Fibroblast of skin of scalp (primary cell): ENCODE results near the gene FBXO22. TPM values are rescaled to one million over a fixed set of nuclear protein-coding genes. Genes with fewer than 3 reads are reported as not detected.
"Not testable (repeated sequence)": the region's sequence is repeated elsewhere in the genome, so short reads cannot be mapped to it uniquely, and the experiment has no call there.

ENCODE experiments used
- DNase-seq: peaks from one replicate; pipeline ENCODE4 v3.0.0-alpha.2; 2013
- polyA plus RNA-seq, 2 experiments: library from polyadenylated mRNA; unstranded; fragments of 120-200 nt; gene quantifications; one replicate each; pipeline ENCODE4 v1.2.1, GENCODE V29; 2013; ENCODE audit not compliant: insufficient read length in 2 of 2

Gene FBXO22
- polyA plus RNA-seq (2013, experiment 1 of 2; ENCODE audit: insufficient read length): 44.0 TPM
- 49.1 TPM for polyA plus RNA-seq (2013, experiment 2 of 2; ENCODE audit: insufficient read length)

DNA sequence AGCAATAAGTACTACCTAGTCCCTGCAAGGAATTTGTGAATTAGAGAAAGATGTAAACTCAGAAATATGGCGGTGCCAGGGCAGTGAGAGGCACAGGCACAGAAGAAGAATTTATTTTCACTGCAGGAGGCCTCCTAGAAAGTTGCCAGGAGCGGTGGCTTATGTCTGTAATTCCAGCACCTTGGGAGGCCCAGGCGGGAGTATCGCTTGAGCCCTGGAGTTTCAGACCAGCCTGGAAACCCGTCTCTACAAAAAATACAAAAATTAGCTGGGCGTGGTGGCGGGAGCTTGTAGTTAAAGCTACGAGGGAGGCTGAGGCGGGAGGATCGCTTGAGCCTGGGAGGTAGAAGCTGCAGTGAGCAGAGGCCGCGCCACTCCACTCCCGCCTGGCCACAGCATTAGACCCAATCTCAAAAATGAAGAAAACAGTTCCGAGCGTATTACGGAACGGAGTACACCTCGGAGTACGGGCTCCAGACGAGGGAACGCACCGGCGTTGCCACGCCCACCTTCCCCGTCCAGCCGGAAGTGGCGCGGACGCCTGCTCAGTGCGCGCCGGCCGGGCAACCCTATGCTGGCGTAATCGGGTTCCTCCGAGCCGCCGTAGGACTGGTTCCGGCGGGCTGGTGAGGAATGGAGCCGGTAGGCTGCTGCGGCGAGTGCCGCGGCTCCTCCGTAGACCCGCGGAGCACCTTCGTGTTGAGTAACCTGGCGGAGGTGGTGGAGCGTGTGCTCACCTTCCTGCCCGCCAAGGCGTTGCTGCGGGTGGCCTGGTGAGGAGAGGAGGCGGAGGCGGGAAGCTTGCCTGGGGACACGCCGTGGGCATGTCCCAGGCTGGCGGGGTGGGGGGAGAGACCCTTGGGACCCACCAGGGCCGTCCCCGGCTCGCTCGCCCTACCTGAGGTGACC, at the start of gene FBXO22:
TSS of gene FBXO22 (plus strand) at position 548 of the 909 bp plus-strand sequence. CDS start at position 634, 86 bp downstream.
- peak; percentile 90 for DNase-seq

DNA sequence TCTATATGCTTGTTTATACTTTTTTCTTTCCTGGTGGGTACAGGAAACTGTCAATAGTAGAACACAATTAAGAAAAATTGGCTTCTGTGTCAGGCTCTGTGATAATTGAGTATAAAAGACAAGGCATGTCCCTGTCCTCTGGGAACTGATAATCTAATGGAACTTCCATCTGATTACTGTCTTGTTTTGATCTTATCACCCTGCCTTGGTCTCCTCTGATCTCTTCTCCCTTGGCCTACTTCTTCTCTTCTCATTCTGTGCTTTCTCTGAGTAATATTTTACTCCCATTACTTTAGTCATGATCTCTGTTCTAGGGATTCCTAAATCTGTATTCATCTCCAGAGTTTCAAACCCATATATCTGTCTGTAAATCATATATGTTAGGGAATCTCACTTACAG, 45.8 kb upstream of the FBXO22 start:
- no peak for DNase-seq

DNA sequence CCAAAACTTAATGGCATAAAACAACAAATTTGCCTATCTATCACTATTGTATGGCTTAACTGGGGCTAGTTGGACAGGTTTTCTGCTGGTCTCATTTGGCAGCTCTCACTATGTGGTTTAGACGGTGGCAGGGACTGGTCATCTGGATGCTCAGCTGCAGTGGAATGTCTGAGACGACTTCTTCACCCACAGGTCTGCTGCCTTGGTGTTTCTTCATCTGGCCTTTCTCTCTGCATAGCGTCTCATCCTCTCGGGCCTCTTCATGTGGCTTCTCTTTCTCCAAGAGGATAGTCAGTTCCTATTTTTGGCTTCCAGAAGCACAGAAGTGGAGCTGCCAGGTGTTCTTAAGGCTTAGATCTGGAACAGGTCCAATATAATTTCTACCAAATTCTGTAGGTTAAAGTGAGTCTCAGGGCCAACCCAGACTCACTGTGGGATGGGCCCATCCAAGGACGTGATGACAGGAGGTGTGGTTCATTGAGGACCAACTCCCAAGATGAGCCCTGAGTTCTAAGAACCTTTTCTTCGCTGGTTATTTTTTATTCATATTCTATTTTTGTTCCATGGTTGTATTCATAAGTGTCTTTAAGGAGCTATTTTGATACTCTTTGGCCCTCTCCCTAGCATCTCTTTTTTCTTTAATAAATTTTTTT, 41.8 kb upstream of the FBXO22 start:
- DNase-seq: no peak

DNA sequence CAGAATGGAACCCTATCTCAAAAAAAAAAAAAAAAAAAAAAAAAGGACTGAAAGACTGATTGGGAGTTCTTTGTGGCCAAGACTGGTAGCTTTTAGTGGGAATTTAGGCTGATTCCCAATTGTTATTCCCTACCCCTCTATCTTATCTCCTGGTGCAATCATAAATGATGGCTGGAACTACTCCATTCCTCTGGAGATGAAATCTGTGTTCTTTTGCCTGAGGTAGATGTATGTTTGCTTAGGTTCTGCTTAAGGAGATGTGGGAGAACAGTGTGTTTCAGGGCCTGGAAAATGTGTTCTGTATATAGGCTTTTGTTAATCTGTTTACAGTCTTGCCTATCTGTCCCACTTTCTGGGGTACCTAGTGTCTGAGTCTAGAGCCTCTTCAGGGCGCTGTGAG, 40.9 kb upstream of the FBXO22 start:
- DNase-seq: no peak

DNA sequence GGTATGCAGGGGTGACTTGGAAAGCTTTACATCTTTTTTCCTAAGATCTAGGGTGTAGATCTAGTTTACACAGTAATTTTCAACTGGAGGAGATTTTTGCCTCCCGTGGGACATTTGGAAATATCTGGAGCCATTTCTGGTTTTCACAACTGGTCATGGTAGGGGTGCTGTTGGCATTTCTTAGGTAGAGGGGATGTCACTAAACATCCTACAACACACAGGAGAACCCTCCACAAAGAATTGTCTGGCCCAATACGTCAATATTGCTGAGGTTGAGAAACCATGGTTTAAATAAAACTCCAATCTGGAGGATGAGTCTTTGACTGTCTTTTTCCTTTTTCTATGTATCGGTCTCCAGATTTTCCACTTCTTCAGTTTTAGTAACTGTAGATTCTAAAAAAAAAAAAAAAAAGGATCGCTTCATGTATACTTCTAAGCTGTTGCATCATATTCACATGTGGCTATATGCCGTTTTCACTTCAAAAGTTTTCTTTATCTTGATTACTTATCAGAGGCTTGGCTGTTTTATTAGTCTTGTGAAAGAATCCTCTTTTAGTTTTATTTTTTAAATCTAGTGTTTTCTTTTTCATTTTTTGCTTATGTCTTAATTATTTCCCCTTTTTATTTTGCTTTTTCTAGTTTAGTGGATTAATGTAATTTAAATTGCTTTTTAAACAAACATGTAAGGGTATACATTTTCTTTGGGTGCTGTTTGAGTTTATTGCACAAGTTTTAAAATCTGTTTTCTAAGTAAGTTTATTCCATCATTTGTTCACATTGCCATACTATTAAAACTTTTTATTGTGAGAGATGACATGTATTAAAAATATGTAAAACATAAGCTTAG, 39.2 kb upstream of the FBXO22 start:
- no peak for DNase-seq

DNA sequence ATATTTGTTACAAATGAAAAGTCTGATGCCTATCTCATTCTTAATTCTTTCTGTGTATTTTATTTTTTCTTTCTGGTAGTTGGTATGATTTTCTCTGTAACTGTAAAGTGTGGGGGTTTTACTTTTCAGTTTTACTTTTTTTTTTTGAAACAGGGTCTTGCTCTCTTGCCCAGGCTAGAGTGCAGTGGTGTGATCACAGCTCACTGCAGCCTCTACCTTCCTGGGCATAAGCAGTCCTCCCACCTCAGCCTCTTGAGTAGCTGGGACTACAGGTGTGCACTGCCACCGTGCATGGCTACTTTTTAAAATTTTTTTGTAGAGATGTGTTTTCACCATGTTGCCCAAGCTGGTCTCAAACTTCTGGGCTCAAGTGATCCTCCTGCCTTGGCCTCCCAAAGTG, 37.6 kb upstream of the FBXO22 start:
- DNase-seq: not testable (repeated sequence)

DNA sequence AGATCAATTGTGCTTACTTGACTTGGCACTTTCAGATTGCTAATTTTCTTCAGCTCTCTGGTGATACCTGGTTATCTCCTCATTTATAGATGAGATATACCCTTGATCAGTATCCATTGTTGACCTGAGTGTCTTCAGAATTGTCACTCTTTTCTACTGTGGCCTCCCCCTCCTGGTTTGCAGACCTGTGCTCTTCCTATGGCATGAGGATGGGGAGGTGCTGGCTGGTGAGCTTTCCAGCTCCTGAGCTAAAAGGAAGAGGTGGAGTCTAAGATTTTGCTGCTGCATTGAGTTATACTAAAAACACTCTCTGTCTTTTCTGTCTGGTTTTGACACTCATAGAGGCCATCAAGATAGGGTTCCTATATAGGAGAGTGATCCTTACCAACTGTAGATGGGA, 36.8 kb upstream of the FBXO22 start:
- no peak for DNase-seq

DNA sequence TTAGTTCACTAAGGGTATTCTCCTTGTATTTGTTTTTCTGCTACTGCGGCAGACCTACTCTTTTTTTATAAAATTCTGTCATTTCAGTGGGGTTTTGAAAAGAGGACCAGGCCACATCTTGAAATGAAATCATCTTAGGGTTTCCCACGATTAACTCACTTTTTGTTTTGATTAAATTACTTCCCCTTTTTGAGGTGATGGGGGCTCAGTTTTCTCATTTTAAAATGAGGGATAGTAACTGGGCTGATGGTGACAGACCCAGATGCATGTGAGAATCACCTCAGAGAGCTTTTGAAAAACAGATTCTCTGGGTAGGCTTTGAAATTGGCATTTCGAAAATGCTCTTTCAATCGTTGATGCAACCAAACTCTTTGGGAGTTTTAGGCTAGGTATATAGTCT, 36.2 kb upstream of the FBXO22 start:
- DNase-seq: no peak

DNA sequence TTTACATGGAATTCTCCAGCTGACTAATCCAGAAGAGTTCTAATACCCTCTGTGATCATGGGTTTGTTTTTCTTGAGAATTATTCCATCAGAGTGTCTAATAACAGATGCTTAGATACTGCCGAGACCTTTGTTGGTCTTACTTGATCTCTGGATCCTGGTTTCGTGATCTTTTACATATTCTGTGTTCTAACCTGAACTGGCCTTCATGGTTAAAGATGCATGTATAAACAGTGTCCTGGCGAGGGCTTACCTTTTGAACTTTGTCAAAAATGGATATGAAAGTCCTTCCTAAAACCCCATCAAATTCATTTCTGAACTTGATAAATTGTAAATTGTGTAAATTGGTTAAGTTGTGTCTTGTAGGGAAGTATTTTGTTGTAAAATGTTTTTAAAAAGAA, 35.7 kb upstream of the FBXO22 start:
- no peak for DNase-seq

DNA sequence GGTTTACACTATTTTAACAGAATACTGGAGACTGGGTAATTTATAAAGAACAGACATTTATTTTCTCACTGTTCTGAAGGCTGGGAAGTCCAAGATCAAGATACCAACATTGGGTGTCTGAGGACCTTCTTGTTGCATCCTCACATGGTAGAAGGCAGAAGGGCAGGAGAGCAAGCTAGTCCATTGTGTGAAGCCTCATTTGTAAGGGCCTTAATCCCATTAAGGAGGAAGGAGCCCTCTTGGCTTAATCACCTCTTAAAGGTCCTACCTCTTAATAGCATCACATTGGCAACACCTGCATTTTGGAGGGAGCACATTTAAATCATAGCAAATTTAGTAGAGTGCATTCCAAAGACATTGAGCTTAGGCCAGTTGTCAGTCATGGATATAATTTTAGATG, 34.2 kb upstream of the FBXO22 start:
- no peak for DNase-seq

DNA sequence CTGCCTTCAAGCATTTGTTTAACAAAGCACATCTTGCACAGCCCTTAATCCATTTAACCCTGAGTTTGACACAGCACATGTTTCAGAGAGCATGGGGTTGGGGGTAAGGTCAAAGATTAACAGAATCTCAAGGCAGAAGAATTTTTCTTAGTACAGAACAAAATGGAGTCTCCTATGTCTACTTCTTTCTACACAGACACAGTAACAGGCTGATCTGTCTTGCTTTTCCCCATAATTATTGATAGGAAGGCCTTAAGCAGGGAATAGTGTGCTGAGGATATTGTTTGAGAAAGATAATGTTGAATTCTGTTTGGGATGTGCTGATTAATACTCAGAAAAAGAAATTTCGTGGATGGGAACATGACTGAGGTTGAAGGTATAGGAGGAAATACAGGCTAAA, 32.1 kb upstream of the FBXO22 start:
- not testable (repeated sequence) for DNase-seq

DNA sequence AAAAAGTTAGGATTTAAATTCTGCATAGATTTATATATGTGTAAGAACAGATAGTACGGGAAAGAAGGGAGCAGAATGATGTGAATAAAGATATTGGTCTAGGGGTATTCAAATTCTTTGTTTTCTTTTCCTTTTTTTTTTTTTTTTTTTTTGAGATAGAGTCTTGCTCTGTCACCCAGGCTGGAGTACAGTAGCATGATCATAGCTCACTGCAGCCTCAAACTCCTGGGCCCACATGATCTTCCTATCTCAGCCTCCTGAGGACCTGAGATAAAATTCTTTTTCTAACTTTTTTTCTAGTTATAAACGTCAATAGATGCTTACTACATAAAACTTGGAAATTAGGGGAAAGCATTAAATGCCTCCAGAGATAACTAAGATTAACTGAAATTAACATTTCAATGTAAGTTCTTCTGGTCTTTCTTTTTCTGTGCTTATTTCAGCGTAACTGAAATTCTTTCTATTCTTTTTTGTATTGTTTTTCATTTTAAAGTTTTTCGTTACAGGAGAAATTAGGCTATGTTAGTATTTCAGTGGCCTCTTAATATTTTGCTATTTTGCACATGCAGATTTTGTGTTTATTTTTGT, 31.2 kb upstream of the FBXO22 start:
- no peak for DNase-seq

DNA sequence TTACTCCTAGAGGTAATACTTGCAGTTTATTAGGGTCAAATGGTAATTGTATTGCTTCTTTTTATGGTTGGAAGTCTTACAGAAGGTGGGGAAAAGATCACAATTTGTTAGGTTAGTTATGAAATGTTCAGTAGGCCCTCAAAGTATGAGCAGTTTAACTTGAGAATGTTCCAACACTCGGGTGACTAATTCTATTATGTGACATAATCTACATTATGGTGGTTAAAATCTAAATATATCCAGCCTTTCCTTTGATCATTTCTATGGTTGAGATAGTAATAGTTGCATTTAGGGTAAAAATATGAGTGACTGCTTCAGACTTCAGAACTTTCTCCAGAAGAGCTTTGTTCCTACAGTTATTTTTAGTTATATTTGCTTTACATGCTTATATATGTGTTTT, 19.6 kb upstream of the FBXO22 start:
- DNase-seq: peak; percentile 51

DNA sequence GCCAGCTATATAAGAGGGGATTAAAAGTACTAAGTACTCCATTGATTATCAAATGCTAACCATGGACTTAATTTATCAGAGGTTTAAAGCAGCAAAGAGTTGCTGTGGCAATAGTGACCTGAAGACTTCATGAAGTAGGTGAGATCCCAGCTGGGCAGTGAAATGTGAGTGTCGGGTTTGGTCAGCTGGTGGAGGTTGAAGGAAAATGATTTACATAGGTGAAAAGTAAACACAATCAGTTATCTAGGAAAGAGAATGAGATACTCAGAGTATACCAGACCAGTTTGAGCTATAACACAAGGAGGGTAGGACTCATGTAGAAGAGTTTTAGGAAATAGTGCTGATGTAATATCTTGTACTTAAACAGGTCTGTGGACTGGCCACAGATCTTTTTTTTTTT, 16.5 kb upstream of the FBXO22 start:
- DNase-seq: no peak

DNA sequence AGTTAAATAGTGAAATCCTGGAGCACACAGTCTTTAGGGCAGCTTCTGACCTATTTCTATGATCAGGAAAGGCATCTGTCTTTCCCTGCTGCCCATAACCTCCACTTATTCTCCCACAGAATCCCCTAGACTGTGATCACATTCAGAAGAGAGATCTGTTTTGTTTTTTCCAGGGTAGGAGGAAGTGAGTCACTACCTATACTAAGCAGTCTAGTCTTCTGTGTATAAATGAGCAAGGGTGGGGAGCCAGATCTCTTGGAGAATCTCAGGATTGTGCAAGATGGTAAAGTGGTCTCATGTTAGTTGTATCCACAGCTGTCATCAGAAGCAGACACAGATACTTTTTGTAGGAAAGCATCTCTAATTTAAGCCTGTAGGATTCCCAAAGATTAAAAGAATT, 11.8 kb upstream of the FBXO22 start:
- peak; percentile 85 for DNase-seq

DNA sequence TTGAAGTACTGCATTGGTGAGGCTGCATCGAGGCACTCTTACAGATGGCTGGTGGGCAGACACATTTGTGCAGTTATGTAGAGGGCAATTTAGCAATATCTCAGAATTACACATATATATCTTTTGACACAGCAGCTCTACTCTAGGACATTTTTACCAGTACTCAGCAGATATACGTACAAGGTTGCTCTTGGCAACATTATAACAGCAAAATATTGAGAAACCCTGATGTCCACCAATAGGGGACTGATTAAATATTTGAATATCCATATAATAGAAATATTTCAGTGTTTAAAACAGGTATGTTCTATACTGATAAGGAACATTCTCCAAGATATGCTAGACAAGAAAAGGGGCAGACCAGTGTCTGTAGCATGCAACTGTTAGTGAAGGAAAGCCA, 7.9 kb upstream of the FBXO22 start:
- DNase-seq: no peak

DNA sequence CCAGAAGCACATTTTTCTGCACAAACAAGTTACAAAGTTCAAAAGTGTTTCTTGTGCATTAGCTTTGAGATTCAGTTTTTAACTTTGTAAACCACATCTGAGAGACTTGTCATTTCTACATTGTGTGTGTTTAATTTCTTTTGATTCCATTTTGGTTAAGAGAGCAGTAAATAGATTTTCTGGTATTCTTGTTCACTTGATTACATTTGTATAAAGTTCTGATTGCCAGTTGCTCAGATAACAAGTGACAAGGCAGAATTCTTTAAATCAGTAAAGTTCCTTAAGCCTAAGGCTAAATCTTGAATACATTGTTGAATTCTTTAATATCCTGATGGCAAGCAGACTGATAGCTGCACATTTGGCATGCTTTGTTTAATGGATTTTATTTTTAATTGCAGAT, 3.1 kb upstream of the FBXO22 start:
- DNase-seq: no peak

DNA sequence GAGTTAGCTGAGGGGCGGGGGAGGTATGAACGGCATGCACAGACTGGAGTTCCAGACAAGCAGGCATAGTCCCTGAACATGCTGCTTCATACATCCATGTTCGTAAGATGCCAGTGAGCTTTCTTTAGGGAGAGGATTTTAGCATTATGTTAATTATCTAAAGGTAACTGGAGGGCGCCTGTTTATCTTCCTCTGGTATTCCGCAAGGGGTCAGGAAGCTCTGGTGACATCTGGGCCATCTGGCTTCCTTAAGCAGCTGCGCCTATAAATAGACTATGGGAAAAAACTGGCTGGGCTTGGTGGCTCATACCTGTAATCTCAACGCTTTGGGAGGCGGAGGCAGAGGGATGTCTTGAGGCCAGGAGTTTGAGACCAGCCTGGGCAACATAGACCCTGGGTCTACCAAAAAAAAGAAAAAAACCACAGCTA, 1.5 kb upstream of the FBXO22 start:
- no peak for DNase-seq

DNA sequence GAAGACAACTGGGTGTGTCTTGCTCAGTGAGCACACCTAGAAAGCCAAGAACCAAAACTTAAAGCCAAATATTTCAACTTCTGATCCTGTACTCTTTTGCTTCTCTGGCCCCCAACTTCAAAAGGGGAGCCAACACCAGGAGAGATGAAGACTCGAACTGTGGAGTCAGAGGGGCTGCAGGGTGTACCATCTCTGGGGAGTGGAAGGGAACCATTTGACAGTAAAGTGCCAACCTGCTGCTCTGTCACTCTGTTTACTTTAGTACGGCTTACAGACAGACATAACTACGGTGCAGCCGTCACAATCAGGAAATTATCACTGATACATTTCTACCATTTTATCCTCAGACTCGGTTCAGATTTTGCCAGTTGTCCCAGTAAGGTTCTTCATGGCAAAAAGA, 1.6 kb downstream of the FBXO22 start:
- no peak for DNase-seq

DNA sequence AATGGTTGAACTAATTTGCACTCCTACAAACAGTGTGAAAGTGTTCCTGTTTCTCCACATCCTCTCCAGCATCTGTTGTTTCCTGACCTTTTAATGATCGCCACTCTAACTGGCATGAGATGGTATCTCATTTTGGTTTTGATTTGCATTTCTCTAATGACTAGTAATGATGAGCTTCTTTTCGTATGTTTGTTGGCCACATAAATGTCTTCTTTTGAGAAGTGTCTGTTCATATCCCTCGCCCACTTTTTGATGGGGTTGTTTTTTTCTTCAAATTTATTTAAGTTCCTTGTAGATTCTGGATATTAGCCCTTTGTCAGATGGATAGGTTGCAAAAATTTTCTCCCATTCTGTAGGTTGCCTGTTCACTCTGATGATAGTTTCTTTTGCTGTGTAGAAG, 6.7 kb downstream of the FBXO22 start:
- DNase-seq: not testable (repeated sequence)

DNA sequence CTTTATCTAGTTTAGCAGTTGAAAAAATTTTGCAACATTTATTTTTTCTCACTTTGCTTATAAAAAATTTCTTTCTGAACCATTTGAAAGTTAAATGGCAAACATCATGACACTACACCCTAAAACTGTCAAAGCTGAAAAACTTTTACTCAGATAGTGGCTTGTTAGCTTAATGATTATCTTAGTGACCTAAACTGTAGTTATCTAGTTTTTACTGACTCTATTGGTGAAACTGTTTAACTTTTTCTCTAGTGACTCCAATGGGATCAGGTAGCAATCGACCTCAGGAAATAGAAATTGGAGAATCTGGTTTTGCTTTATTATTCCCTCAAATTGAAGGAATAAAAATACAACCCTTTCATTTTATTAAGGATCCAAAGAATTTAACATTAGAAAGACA, 13.3 kb downstream of the FBXO22 start:
- no peak for DNase-seq

DNA sequence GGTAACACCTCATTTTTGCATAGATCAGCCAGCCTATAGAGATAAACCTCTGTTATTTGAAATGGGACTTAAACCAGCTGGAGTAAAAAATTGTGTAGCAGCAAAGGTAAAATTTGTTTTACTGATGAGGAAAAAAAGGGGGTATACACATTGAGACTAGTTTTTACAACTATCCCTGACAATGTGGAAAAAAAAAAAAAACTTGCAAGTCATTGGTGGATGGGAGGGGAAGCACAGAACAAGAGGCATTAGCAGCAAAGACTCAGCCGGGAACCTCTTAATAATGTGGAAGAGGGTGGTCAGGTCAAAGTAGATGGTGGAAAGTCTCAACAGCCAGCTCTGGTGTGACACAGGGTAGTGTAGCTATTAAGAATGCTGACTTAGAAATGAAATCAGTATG, 14.5 kb downstream of the FBXO22 start:
- no peak for DNase-seq

DNA sequence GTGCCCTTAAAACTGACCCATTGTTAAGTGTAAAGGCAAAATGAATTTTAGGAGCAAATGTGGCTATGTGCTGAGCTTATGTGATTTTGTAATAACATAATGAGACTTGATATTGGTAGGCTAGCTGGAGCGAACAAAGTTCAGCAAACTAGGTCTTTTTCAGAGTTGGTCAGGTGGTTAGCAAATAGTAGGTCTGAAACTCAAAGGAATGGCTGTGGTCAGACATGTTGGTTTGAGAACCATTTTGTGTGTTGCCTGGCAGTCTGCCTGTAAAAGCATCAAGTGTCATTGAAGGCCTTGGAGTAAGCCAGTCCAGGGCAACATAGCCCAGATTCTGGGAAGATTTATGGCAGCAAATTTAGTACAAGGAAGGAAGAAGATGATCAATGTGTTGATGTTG, 16.4 kb downstream of the FBXO22 start:
- DNase-seq: peak; percentile 21
